GM23338 (cell line): ENCODE data around the gene IDI2.

Experiments
- CREB1 ChIP-seq: fragments of 250-450 bp; sonication (Bioruptor Pico); IDR thresholded peaks from 2 replicates; pipeline ENCODE4 v1.5.0; 2020; ENCODE audit warnings: low read depth, mild to moderate bottlenecking, moderate library complexity
- CTCF ChIP-seq, 2 experiments: fragments of 200-600 bp in 1 of 2; sonication (generic) in 1 of 2; conservative IDR thresholded peaks; 2 replicates each; pipeline versions ENCODE4 v1.5.1 to v1.6.1; 2016 to 2017; ENCODE audit warnings: antibody characterized with exemption in 2 of 2, low read depth in 2 of 2, mild to moderate bottlenecking in 2 of 2, moderate library complexity in 1 of 2
- EZH2 ChIP-seq: fragments of 200-600 bp; sonication (generic); IDR thresholded peaks from one replicate; pipeline ENCODE4 v1.8.0; 2017; ENCODE audit warnings: antibody characterized with exemption, mild to moderate bottlenecking, low read depth; ENCODE audit not compliant: unreplicated experiment
- POLR2AphosphoS5 ChIP-seq: IDR thresholded peaks from 2 replicates; pipeline ENCODE4 v1.6.1; 2016; ENCODE audit warnings: antibody characterized with exemption, low read depth
- REST ChIP-seq: IDR thresholded peaks from one replicate; pipeline ENCODE4 v1.6.1; 2018; ENCODE audit warnings: antibody characterized with exemption; ENCODE audit not compliant: unreplicated experiment

GRCh38 chr10:1070919-1071318, 45.3 kb upstream of the IDI2 start:
- no peak for TF ChIP-seq CTCF (conservative IDR thresholded peaks at IDR 0.05; ENCODE audit: low read depth in 2 of 2)
- no peak for TF ChIP-seq POLR2AphosphoS5
- no peak for TF ChIP-seq CREB1
- no peak for TF ChIP-seq EZH2
- TF ChIP-seq REST, result no peak
